K562 (cell line): ENCODE data around the gene SLC38A2. TPM values are rescaled to one million over a fixed set of nuclear protein-coding genes. Genes with fewer than 3 reads are reported as not detected.

Experiments
- CCNT2 ChIP-seq: IDR thresholded peaks from 2 replicates; pipeline ENCODE4 v1.6.1; 2011; ENCODE audit warnings: borderline replicate concordance, low read depth, mild to moderate bottlenecking, moderate library complexity, mixed read lengths, low read length; ENCODE audit not compliant: insufficient read length; ENCODE audit errors: extremely low read depth
- HDAC2 ChIP-seq: fragments of 450-650 bp; IDR thresholded peaks from 2 replicates; pipeline ENCODE4 v1.6.1; 2016; ENCODE audit warnings: mild to moderate bottlenecking
- HMGXB4 ChIP-seq: sonication (generic); formaldehyde crosslinking; IDR thresholded peaks from 2 replicates; pipeline ENCODE4 v1.8.1; 2023; ENCODE audit warnings: mild to moderate bottlenecking, missing genetic modification reagents
- HNRNPLL ChIP-seq: fragments of 200-400 bp; formaldehyde crosslinking; IDR thresholded peaks from 2 replicates; pipeline ENCODE4 v1.6.1; 2017; ENCODE audit warnings: low read length, low read depth, mild to moderate bottlenecking; ENCODE audit not compliant: poor library complexity, severe bottlenecking
- ILK ChIP-seq: fragments of 450-650 bp; IDR thresholded peaks from 2 replicates; pipeline ENCODE4 v1.6.1; 2016; ENCODE audit warnings: missing genetic modification characterization, low read depth, mild to moderate bottlenecking, missing compliant biosample characterization, moderate library complexity, borderline replicate concordance
- MEF2D ChIP-seq: conservative IDR thresholded peaks from 2 replicates; pipeline ENCODE4 v1.6.1; 2016; ENCODE audit warnings: low read depth, missing genetic modification characterization, missing compliant biosample characterization
- NEUROD1 ChIP-seq: fragments of 150-350 bp; IDR thresholded peaks from 2 replicates; pipeline ENCODE4 v1.6.1; 2014; ENCODE audit warnings: borderline replicate concordance, low read length, low read depth; ENCODE audit not compliant: partially characterized antibody
- PHF8 ChIP-seq: fragments of 200-600 bp; sonication (generic); IDR thresholded peaks from 2 replicates; pipeline ENCODE4 v1.6.1; 2012; ENCODE audit warnings: mixed run types, mild to moderate bottlenecking, inconsistent platforms, low read length, moderate library complexity, borderline replicate concordance
- PML ChIP-seq: IDR thresholded peaks from 2 replicates; pipeline ENCODE4 v1.6.1; 2012; ENCODE audit warnings: low read length, inconsistent platforms
- SMARCA5 ChIP-seq: fragments of 450-650 bp; IDR thresholded peaks from 2 replicates; pipeline ENCODE4 v1.6.1; 2016
- SNRNP70 ChIP-seq: fragments of 200-400 bp; formaldehyde crosslinking; optimal IDR thresholded peaks from 2 replicates; pipeline ENCODE3; 2017; ENCODE audit warnings: low read depth, low read length
- SRSF7 ChIP-seq: fragments of 200-400 bp; formaldehyde crosslinking; optimal IDR thresholded peaks from 2 replicates; pipeline ENCODE3; 2017; ENCODE audit warnings: mild to moderate bottlenecking, low read depth, low read length
- TRIM24 ChIP-seq, 2 experiments: fragments of 450-650 bp; IDR thresholded peaks; 2 replicates each; pipeline ENCODE4 v1.6.1; 2016
- ZBTB40 ChIP-seq, 2 experiments: fragments of 450-650 bp in 1 of 2; sonication (generic) in 1 of 2; formaldehyde crosslinking in 1 of 2; IDR thresholded peaks; 2 replicates each; pipeline versions ENCODE4 v1.7.1 to v1.9.0; 2016 to 2022; ENCODE audit warnings: inconsistent platforms in 1 of 2, mild to moderate bottlenecking in 1 of 2, missing genetic modification reagents in 1 of 2
- ZNF12 ChIP-seq: sonication (generic); formaldehyde crosslinking; IDR thresholded peaks from 2 replicates; pipeline ENCODE4 v1.4.0; 2020; ENCODE audit warnings: mild to moderate bottlenecking, missing genetic modification reagents
- ZNF212 ChIP-seq: fragments of 450-650 bp; formaldehyde crosslinking; IDR thresholded peaks from 2 replicates; pipeline ENCODE4 v1.4.0; 2020; ENCODE audit warnings: mild to moderate bottlenecking
- ZNF217 ChIP-seq: sonication (generic); formaldehyde crosslinking; IDR thresholded peaks from 2 replicates; pipeline ENCODE4 v1.8.0; 2022; ENCODE audit warnings: mild to moderate bottlenecking, missing genetic modification reagents
- ZNF583 ChIP-seq: fragments of 250-450 bp; sonication (Bioruptor Pico); IDR thresholded peaks from 2 replicates; pipeline ENCODE4 v1.4.0; 2020
- polyA plus RNA-seq, 8 experiments: library from polyadenylated mRNA; depleted of rRNA in 4 of 8; stranded (reverse) in 5 of 8; unstranded in 3 of 8; fragments of >200 nt; fragmentation: Nextera tagmentation in 2 of 8; fragmentation: Illumina TruSeq in 1 of 8; extraction: Ambion mirVana in 2 of 8; extraction: Trizol in 1 of 8; gene quantifications; 2 replicates each; pipeline versions ENCODE4 v1.2.1 to v1.2.3, GENCODE V29; 2011 to 2014; ENCODE audit warnings: inconsistent platforms in 1 of 8, missing spikeins in 1 of 8
- total RNA-seq, 7 experiments: library from RNA; depleted of rRNA in 6 of 7; stranded (reverse); fragments of >200 nt in 6 of 7; fragmentation: Illumina TruSeq in 2 of 7; extraction: Trizol in 2 of 7; gene quantifications; 2 replicates each; pipeline versions ENCODE4 v1.2.1 to v1.2.3, GENCODE V29; 2011 to 2021; ENCODE audit warnings: low replicate concordance in 1 of 7

SLC38A2 gene
- total and polyA plus RNA-seq, 9 of the 15 experiments (the other 6 are each of a cell fraction or from before 2014, with no cell fraction given) = 98.7 to 292 (median 143) TPM

- TF ChIP-seq HNRNPLL (peak; percentile 92), HDAC2 (no peak), ZBTB40 (IDR thresholded peaks at IDR 0.05) (peak; percentile 78), ZBTB40 (CRISPR knock-in tag; IDR thresholded peaks at IDR 0.05) (no peak), SRSF7 (no peak), PML (0 out of 2 replicates have a peak, but pooled peaks have one; percentile 32), MEF2D (no peak), ZNF212 (CRISPR knock-in tag) (no peak), CCNT2 (peak; percentile 96), ZNF12 (CRISPR knock-in tag) (no peak), HMGXB4 (CRISPR knock-in tag) (no peak), ILK (no peak), TRIM24 (IDR thresholded peaks at IDR 0.05) (peak in 1 of 2 experiments; percentile 63; a peak in 2 of 4 replicates), SNRNP70 (no peak), PHF8 (peak; percentile 79), ZNF583 (CRISPR knock-in tag) (peak; percentile 73; the same call in 1 of the 2 replicates), SMARCA5 (no peak), NEUROD1 (no peak), ZNF217 (CRISPR knock-in tag) (no peak)
Observed at GRCh38 chr12:46382964-46383653, 10.5 kb upstream of the SLC38A2 start (continued).
